Measurements from ENCODE around the gene COL28A1. TPM values are rescaled to one million over a fixed set of nuclear protein-coding genes. Genes with fewer than 3 reads are reported as not detected.

COL28A1 gene
- total and polyA plus RNA-seq, 2 experiments from 2014 or later: 0.31 to 0.70 TPM

DNA sequence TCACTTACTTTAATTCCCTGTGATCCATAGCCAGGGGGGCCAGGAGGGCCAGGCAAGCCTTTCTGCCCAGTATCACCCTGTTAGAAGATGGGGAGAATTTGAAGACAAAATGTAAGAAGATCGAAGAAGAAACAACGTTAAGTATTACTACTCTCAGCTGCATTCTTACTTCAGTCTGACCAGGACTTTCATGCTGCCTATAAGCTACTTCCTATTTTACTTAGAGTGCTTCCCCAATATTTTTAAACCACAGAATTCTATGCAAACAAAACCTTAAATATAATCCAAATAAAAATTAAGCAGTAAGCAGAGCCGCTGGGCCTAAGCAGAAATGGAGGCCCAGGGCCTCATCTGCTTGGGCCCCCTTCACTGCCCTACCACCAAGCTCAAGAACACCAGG lies 117.8 kb downstream of the COL28A1 start:
- Mint-ChIP-seq H3K27ac (no peak overlapping the region), H3K36me3 (ENCODE audit: low read depth) (no peaks in the 10 kb centered on the region), H3K27me3 (ENCODE audit: insufficient read depth, low read depth, poor library complexity) (peaks cover 2% of the 10 kb centered on the region), H3K9me3 (no peaks in the 10 kb centered on the region), H3K4me1 (no peaks in the 10 kb centered on the region), H3K4me3 (no peak overlapping the region)
- H3K4me3 ChIP-seq: no peak overlapping the region
- TF ChIP-seq, protein P1, sequence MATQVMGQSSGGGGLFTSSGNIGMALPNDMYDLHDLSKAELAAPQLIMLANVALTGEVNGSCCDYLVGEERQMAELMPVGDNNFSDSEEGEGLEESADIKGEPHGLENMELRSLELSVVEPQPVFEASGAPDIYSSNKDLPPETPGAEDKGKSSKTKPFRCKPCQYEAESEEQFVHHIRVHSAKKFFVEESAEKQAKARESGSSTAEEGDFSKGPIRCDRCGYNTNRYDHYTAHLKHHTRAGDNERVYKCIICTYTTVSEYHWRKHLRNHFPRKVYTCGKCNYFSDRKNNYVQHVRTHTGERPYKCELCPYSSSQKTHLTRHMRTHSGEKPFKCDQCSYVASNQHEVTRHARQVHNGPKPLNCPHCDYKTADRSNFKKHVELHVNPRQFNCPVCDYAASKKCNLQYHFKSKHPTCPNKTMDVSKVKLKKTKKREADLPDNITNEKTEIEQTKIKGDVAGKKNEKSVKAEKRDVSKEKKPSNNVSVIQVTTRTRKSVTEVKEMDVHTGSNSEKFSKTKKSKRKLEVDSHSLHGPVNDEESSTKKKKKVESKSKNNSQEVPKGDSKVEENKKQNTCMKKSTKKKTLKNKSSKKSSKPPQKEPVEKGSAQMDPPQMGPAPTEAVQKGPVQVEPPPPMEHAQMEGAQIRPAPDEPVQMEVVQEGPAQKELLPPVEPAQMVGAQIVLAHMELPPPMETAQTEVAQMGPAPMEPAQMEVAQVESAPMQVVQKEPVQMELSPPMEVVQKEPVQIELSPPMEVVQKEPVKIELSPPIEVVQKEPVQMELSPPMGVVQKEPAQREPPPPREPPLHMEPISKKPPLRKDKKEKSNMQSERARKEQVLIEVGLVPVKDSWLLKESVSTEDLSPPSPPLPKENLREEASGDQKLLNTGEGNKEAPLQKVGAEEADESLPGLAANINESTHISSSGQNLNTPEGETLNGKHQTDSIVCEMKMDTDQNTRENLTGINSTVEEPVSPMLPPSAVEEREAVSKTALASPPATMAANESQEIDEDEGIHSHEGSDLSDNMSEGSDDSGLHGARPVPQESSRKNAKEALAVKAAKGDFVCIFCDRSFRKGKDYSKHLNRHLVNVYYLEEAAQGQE (IDR thresholded peaks at IDR 0.05; ENCODE audit: unreplicated experiment): no peak
- TF ChIP-seq EZH2phosphoT487 (IDR thresholded peaks at IDR 0.05; ENCODE audit: unreplicated experiment) (no peak), STAT1 (IDR thresholded peaks at IDR 0.05; ENCODE audit: unreplicated experiment) (no peak), CREB1 (CRISPR knock-in tag; IDR thresholded peaks at IDR 0.05; ENCODE audit: low read depth) (no peak), ZNF114 (CRISPR knock-in tag; IDR thresholded peaks at IDR 0.05) (no peak), NANOG (IDR thresholded peaks at IDR 0.05; ENCODE audit: borderline replicate concordance) (no peak), EZH2 (IDR thresholded peaks at IDR 0.05; ENCODE audit: low read depth, unreplicated experiment) (no peak), ZNF331 (CRISPR knock-in tag; IDR thresholded peaks at IDR 0.05; ENCODE audit: low read depth) (no peak), JUNB (IDR thresholded peaks at IDR 0.05; ENCODE audit: unreplicated experiment) (no peak), POLR2AphosphoS5 (IDR thresholded peaks at IDR 0.05; ENCODE audit: low read depth) (no peak)
- TF ChIP-seq, protein P2, sequence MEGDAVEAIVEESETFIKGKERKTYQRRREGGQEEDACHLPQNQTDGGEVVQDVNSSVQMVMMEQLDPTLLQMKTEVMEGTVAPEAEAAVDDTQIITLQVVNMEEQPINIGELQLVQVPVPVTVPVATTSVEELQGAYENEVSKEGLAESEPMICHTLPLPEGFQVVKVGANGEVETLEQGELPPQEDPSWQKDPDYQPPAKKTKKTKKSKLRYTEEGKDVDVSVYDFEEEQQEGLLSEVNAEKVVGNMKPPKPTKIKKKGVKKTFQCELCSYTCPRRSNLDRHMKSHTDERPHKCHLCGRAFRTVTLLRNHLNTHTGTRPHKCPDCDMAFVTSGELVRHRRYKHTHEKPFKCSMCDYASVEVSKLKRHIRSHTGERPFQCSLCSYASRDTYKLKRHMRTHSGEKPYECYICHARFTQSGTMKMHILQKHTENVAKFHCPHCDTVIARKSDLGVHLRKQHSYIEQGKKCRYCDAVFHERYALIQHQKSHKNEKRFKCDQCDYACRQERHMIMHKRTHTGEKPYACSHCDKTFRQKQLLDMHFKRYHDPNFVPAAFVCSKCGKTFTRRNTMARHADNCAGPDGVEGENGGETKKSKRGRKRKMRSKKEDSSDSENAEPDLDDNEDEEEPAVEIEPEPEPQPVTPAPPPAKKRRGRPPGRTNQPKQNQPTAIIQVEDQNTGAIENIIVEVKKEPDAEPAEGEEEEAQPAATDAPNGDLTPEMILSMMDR (conservative IDR thresholded peaks at IDR 0.05; ENCODE audit: low read depth in 2 of 2): no peak
- TF ChIP-seq, protein P3, sequence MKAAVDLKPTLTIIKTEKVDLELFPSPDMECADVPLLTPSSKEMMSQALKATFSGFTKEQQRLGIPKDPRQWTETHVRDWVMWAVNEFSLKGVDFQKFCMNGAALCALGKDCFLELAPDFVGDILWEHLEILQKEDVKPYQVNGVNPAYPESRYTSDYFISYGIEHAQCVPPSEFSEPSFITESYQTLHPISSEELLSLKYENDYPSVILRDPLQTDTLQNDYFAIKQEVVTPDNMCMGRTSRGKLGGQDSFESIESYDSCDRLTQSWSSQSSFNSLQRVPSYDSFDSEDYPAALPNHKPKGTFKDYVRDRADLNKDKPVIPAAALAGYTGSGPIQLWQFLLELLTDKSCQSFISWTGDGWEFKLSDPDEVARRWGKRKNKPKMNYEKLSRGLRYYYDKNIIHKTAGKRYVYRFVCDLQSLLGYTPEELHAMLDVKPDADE (IDR thresholded peaks at IDR 0.05): no peak
- TF ChIP-seq, protein P4, sequence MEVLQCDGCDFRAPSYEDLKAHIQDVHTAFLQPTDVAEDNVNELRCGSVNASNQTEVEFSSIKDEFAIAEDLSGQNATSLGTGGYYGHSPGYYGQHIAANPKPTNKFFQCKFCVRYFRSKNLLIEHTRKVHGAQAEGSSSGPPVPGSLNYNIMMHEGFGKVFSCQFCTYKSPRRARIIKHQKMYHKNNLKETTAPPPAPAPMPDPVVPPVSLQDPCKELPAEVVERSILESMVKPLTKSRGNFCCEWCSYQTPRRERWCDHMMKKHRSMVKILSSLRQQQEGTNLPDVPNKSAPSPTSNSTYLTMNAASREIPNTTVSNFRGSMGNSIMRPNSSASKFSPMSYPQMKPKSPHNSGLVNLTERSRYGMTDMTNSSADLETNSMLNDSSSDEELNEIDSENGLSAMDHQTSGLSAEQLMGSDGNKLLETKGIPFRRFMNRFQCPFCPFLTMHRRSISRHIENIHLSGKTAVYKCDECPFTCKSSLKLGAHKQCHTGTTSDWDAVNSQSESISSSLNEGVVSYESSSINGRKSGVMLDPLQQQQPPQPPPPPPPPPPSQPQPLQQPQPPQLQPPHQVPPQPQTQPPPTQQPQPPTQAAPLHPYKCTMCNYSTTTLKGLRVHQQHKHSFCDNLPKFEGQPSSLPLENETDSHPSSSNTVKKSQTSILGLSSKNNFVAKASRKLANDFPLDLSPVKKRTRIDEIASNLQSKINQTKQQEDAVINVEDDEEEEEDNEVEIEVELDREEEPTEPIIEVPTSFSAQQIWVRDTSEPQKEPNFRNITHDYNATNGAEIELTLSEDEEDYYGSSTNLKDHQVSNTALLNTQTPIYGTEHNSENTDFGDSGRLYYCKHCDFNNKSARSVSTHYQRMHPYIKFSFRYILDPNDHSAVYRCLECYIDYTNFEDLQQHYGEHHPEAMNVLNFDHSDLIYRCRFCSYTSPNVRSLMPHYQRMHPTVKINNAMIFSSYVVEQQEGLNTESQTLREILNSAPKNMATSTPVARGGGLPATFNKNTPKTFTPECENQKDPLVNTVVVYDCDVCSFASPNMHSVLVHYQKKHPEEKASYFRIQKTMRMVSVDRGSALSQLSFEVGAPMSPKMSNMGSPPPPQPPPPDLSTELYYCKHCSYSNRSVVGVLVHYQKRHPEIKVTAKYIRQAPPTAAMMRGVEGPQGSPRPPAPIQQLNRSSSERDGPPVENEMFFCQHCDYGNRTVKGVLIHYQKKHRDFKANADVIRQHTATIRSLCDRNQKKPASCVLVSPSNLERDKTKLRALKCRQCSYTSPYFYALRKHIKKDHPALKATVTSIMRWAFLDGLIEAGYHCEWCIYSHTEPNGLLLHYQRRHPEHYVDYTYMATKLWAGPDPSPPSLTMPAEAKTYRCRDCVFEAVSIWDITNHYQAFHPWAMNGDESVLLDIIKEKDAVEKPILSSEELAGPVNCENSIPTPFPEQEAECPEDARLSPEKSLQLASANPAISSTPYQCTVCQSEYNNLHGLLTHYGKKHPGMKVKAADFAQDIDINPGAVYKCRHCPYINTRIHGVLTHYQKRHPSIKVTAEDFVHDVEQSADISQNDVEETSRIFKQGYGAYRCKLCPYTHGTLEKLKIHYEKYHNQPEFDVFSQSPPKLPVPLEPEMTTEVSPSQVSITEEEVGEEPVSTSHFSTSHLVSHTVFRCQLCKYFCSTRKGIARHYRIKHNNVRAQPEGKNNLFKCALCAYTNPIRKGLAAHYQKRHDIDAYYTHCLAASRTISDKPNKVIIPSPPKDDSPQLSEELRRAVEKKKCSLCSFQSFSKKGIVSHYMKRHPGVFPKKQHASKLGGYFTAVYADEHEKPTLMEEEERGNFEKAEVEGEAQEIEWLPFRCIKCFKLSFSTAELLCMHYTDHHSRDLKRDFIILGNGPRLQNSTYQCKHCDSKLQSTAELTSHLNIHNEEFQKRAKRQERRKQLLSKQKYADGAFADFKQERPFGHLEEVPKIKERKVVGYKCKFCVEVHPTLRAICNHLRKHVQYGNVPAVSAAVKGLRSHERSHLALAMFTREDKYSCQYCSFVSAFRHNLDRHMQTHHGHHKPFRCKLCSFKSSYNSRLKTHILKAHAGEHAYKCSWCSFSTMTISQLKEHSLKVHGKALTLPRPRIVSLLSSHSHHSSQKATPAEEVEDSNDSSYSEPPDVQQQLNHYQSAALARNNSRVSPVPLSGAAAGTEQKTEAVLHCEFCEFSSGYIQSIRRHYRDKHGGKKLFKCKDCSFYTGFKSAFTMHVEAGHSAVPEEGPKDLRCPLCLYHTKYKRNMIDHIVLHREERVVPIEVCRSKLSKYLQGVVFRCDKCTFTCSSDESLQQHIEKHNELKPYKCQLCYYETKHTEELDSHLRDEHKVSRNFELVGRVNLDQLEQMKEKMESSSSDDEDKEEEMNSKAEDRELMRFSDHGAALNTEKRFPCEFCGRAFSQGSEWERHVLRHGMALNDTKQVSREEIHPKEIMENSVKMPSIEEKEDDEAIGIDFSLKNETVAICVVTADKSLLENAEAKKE (CRISPR knock-in tag; IDR thresholded peaks at IDR 0.05): no peak
- no peak overlapping the region for H3K27ac ChIP-seq (ENCODE audit: low read depth)
- H2AFZ ChIP-seq: no peak overlapping the region
- no peak for ATAC-seq
- H3K27me3 ChIP-seq (ENCODE audit: insufficient read depth): no peaks in the 10 kb centered on the region
- no peak overlapping the region for H3K4me2 ChIP-seq
- no peaks in the 10 kb centered on the region for H3F3A ChIP-seq (replicated peaks; ENCODE audit: low read depth)
- no peak for DNase-seq (ENCODE audit: low spot score)
- no peaks in the 10 kb centered on the region for H3K36me3 ChIP-seq (ENCODE audit: insufficient read depth)
- no peaks in the 10 kb centered on the region for H3K4me1 ChIP-seq (ENCODE audit: insufficient read depth)
- no peaks in the 10 kb centered on the region for H4K20me1 ChIP-seq (replicated peaks; ENCODE audit: insufficient read depth)
- 0 out of 2 replicates have a peak, but pooled peaks cover 3% of the 10 kb centered on the region for H3K9me2 ChIP-seq (ENCODE audit: insufficient read depth)
- no peaks in the 10 kb centered on the region for H3K79me2 ChIP-seq (replicated peaks; ENCODE audit: insufficient read depth)
